DOHH2 (cell line): ENCODE results near the gene PLSCR4.

ENCODE experiments used
- H3F3A ChIP-seq: fragments of 200-600 bp; sonication (generic), shearing (Covaris generic); 2 replicates; pipeline ENCODE4 v1.6.0; 2016; ENCODE audit warnings: antibody characterized with exemption, mild to moderate bottlenecking; ENCODE audit not compliant: control insufficient read depth, insufficient read depth
- H3K27ac ChIP-seq: fragments of 200-600 bp; sonication (generic); 2 replicates; pipeline ENCODE4 v1.5.1; 2014; ENCODE audit warnings: low read depth, mild to moderate bottlenecking, low read length, moderate library complexity
- H3K27me3 ChIP-seq: fragments of 200-600 bp; sonication (generic); 2 replicates; pipeline ENCODE4 v1.6.1; 2014; ENCODE audit warnings: mild to moderate bottlenecking, low read length, mixed read lengths; ENCODE audit not compliant: control insufficient read depth
- H3K36me3 ChIP-seq: fragments of 200-600 bp; sonication (generic); 2 replicates; pipeline ENCODE4 v1.6.1; 2014; ENCODE audit warnings: mild to moderate bottlenecking, low read length, moderate library complexity, mixed read lengths; ENCODE audit not compliant: control insufficient read depth
- H3K4me1 ChIP-seq: fragments of 200-600 bp; sonication (generic); 2 replicates; pipeline ENCODE4 v1.6.1; 2014; ENCODE audit warnings: mild to moderate bottlenecking, low read length, mixed read lengths; ENCODE audit not compliant: control insufficient read depth
- H3K4me2 ChIP-seq: fragments of 200-600 bp; sonication (generic); 2 replicates; pipeline ENCODE4 v1.6.0; 2014; ENCODE audit warnings: mild to moderate bottlenecking, low read length, moderate library complexity
- H3K4me3 ChIP-seq: fragments of 200-600 bp; sonication (generic); 2 replicates; pipeline ENCODE4 v1.5.1; 2014; ENCODE audit warnings: mild to moderate bottlenecking, low read length, mixed read lengths
- H3K79me2 ChIP-seq: fragments of 200-600 bp; sonication (generic); 2 replicates; pipeline ENCODE4 v1.6.1; 2014; ENCODE audit warnings: mild to moderate bottlenecking, low read length, mixed read lengths; ENCODE audit not compliant: control insufficient read depth
- H3K9me2 ChIP-seq: fragments of 200-600 bp; sonication (generic); replicated peaks from 2 replicates; pipeline ENCODE4 v1.6.1; 2014; ENCODE audit warnings: mild to moderate bottlenecking, low read length, mixed read lengths; ENCODE audit not compliant: control insufficient read depth
- H3K9me3 ChIP-seq: fragments of 200-600 bp; sonication (generic); 2 replicates; pipeline ENCODE4 v1.6.1; 2014; ENCODE audit warnings: antibody characterized with exemption, low read length, mixed read lengths; ENCODE audit not compliant: control insufficient read depth, insufficient read depth
- H4K20me1 ChIP-seq: fragments of 200-600 bp; sonication (generic); 2 replicates; pipeline ENCODE4 v1.6.0; 2014; ENCODE audit warnings: low read depth, mild to moderate bottlenecking, antibody characterized with exemption, low read length, moderate library complexity; ENCODE audit not compliant: control insufficient read depth, insufficient read depth
- CTCF ChIP-seq: fragments of 200-600 bp; sonication (generic); IDR thresholded peaks from one replicate; pipeline ENCODE4 v1.5.1; 2014; ENCODE audit warnings: antibody characterized with exemption, mild to moderate bottlenecking, low read depth, low read length; ENCODE audit not compliant: poor library complexity, severe bottlenecking
- EZH2phosphoT487 ChIP-seq: fragments of 200-600 bp; sonication (generic); IDR thresholded peaks from 2 replicates; pipeline ENCODE4 v1.6.1; 2017; ENCODE audit warnings: borderline replicate concordance, mild to moderate bottlenecking, antibody characterized with exemption, low read length, moderate library complexity, mixed read lengths

PLSCR4 gene

GRCh38 chr3:146191051-146191450 lies 59.9 kb downstream of the PLSCR4 start:
- no peaks in the 10 kb centered on the region for H3K36me3 ChIP-seq
- no peaks in the 10 kb centered on the region for H3K79me2 ChIP-seq
- H3K4me2 ChIP-seq = no peak overlapping the region
- no peaks in the 10 kb centered on the region for H4K20me1 ChIP-seq
- H3K4me3 ChIP-seq = no peak overlapping the region
- no peaks in the 10 kb centered on the region for H3F3A ChIP-seq
- H3K9me2 ChIP-seq = no peaks in the 10 kb centered on the region
- no peaks in the 10 kb centered on the region for H3K27me3 ChIP-seq
- no peaks in the 10 kb centered on the region for H3K4me1 ChIP-seq
- no peaks in the 10 kb centered on the region for H3K9me3 ChIP-seq
- H3K27ac ChIP-seq = no peak overlapping the region
- TF ChIP-seq CTCF (no peak), EZH2phosphoT487 (no peak)

GRCh38 chr3:146189519-146190173 lies 61.3 kb downstream of the PLSCR4 start:
- H3K4me2 ChIP-seq = no peak overlapping the region
- H3K4me1 ChIP-seq = no peaks in the 10 kb centered on the region
- H3K27ac ChIP-seq = no peak overlapping the region
- H4K20me1 ChIP-seq = no peaks in the 10 kb centered on the region
- H3K4me3 ChIP-seq = no peak overlapping the region
- no peaks in the 10 kb centered on the region for H3K9me2 ChIP-seq
- TF ChIP-seq EZH2phosphoT487 (no peak), CTCF (peak; percentile 69)
- H3K79me2 ChIP-seq = no peaks in the 10 kb centered on the region
- no peaks in the 10 kb centered on the region for H3K36me3 ChIP-seq
- no peaks in the 10 kb centered on the region for H3K27me3 ChIP-seq
- no peaks in the 10 kb centered on the region for H3K9me3 ChIP-seq
- no peaks in the 10 kb centered on the region for H3F3A ChIP-seq

- Histone ChIP-seq H3K4me3 (no peak overlapping the region), H3K27me3 (no peaks in the 10 kb centered on the region), H3K4me2 (no peak overlapping the region), H4K20me1 (no peaks in the 10 kb centered on the region), H3K9me2 (no peaks in the 10 kb centered on the region), H3K79me2 (no peaks in the 10 kb centered on the region), H3K4me1 (no peaks in the 10 kb centered on the region), H3F3A (no peaks in the 10 kb centered on the region), H3K9me3 (no peaks in the 10 kb centered on the region), H3K36me3 (no peaks in the 10 kb centered on the region), H3K27ac (no peak overlapping the region)
- TF ChIP-seq EZH2phosphoT487 (no peak), CTCF (peak; percentile 50)
Measured at GRCh38 chr3:146187334-146187950, 63.5 kb downstream of the PLSCR4 start.
